Measurements from ENCODE around the gene KLHL9.
"Not testable (repeated sequence)": the region's sequence is repeated elsewhere in the genome, so short reads cannot be mapped to it uniquely, and the experiment has no call there.

KLHL9 gene, protein sequence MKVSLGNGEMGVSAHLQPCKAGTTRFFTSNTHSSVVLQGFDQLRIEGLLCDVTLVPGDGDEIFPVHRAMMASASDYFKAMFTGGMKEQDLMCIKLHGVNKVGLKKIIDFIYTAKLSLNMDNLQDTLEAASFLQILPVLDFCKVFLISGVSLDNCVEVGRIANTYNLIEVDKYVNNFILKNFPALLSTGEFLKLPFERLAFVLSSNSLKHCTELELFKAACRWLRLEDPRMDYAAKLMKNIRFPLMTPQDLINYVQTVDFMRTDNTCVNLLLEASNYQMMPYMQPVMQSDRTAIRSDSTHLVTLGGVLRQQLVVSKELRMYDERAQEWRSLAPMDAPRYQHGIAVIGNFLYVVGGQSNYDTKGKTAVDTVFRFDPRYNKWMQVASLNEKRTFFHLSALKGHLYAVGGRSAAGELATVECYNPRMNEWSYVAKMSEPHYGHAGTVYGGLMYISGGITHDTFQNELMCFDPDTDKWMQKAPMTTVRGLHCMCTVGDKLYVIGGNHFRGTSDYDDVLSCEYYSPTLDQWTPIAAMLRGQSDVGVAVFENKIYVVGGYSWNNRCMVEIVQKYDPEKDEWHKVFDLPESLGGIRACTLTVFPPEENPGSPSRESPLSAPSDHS
- total RNA-seq = 34.7 to 65.9 (median 47.3) reads per million in 4 donors

DNA sequence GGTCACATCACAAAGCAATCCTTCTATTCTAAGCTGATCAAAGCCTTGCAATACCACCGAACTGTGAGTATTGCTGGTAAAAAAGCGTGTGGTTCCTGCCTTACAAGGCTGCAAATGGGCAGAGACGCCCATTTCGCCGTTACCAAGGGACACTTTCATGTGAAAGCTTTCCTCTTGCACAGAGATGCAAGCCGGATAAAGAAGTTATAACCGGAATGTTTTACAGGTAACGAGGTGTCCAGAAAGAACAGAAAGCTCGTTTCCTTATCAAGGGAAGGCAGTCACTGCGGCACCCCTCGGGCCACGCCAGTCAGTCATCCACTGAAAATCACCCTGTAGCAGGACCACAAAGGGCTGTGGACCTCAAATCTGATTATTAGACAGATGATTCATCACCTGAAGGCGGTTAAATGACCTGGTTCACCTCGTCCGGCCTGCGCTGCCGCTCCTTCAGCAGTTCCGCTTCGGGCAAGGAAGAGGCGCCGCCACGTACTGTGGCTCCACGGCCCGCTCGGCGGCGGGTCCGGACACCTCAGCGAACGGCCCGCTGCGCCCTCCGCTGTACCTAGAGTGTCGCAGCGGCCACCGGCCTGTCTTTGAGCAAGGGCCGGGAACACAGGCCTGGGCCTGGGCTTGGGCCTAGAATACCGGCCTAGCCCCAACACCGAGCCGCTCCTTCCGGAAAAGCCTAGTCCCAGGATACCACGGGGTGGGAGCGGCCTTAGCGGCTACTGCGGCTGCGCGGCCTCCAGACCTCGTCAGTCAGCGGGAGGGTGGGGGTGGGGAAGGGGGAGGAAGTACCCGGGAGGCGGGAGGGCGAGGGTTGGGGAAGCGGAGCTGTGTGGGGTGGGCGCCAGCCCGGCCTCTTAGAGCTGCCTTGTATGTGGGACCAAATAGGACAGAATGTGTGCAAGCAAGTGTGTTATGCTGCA lies at the start of gene KLHL9:
KLHL9 (minus strand) TSS at position 704 of the 932 bp plus-strand sequence; CDS start at position 159, 545 bp downstream.
- DNase-seq = peak; percentile 78 to 90 (median 82)

DNA sequence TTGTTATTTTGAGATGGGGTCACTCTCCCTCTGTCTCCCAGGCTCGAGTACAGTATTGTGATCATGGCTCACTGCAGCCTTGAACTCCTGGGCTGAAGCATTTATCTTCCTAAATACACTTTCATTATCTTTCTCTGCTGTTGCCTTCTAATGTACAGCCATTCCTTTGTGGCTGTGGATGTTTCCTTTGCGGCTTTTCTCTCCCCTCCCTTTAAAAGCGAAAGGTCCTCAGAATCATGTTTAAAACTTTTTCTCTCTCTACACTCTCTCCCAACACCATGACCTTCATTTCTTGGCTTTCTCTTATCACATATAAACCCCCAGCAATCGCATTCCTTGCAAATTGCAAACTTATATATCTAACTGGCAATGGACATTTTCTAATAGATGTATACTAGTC lies 48.4 kb upstream of the KLHL9 start:
- no peak for DNase-seq

DNA sequence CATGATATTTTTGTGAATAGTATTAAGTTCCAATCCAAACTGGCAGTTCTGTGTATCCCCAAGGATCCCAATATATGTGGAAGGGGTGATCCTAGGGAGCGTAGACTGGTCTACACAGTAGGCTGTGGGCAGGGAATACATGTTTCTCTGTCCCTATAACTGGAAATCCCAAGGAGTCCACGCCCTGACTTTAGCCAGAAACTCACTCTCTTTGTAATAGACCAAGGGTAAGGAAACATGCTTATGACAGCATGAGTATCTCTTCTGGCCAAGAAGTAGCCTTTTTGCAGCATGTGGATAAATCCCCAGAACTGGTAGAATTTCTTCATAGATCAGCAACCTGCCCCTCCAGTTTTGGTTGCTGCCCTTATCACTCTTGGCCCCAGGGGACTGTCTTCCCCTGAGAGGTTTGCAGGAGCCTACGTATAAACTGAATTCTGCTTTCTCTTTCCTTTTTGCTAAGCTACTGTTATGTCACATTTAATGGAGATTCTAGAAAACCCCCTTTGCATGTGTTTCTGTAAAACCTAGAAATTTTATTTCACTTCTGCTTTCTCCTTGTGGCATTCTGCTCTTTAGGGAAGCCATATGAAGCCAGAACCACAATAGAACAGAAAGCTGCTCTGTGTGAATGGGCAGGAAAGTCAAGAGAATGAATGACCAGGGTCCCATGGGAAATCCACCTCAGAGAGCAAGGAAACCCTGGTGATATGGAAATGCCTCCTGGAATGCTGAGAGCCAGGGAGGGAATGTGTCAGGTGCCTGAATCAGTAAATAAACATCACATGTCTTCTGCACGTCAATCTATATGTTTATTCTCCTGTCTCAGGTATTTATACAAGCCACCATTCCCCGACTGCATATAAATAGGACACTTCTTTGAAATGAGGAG lies 46.5 kb upstream of the KLHL9 start:
- DNase-seq = peak in 1 of 5 donors; percentile 17

DNA sequence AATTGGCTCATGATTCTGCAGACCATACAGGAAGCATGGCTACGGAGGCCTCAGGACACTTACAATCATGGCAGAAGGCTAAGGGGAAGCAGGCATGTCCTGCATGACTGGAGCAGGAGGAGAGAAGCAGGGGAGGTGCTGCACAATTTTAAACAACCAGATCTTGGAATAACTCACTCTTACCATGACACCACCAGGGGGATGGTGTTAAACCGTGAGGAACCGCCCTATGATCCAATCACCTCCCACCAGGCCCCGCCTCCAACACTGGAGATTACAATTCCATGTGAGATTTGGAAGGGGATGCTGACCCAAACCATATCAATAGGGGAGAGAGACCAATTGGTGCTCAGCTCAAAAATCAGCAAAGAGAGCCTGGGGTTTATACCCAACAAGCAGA lies 36.3 kb upstream of the KLHL9 start:
- DNase-seq = not testable (repeated sequence)

DNA sequence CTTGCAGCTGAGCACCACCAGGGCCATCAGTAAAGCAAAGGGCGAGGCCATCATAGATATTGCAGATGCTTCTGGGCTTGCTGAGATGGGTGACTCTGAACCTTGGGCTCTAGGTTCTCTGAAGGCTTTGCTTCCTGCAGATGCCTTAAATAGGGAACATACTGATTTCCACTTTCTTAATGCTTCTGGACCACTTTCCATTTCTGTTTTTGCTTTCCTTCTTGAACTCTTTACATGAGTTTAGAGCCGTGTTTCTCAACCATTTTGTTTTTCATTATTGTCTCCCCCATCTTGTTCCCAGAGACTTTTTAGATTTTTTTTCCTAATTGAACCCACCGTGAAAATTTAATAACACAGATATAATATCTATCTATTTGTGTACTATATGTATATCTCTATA lies 32.8 kb upstream of the KLHL9 start, which contains the start of gene IFNA13:
IFNA13 (minus strand) TSS at position 101 of the 400 bp plus-strand sequence; CDS start at position 54, 47 bp downstream.
- DNase-seq = no peak

DNA sequence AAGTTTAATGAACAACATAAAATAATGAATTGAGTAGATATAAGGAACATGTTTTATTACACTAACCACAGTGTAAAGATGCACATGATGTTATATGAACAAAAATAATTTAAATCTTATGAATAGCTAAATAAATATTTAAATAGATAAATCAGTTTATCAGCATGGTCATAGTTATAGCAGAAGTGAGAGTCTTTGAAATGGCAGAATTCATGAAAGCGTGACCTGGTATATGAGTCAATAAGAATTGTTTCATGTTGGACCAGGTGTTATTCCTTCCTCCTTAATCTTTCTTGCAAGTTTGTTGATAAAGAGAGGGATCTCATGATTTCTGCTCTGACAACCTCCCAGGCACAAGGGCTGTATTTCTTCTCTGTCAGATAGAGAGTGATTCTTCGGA lies 32.0 kb upstream of the KLHL9 start:
- DNase-seq = not testable (repeated sequence)

DNA sequence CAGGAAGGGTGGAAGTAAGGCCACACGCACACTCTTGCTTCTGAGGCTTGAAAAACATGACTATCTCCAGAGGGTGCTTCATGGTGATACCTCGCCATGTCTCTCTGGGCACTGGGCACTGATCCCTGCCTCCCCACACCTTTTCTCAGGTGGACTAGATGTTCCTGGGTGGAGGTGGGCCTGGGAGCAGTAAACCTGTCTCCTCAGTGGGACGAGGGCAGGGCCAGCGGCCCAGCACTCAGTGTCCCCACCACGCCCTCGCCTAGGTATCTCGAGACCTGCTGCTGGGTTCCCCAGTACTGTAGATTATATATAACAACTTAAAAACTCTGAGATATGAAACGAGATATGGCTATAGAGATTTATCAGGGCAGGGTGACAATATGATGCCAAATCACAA lies 27.1 kb upstream of the KLHL9 start:
- no peak for DNase-seq

DNA sequence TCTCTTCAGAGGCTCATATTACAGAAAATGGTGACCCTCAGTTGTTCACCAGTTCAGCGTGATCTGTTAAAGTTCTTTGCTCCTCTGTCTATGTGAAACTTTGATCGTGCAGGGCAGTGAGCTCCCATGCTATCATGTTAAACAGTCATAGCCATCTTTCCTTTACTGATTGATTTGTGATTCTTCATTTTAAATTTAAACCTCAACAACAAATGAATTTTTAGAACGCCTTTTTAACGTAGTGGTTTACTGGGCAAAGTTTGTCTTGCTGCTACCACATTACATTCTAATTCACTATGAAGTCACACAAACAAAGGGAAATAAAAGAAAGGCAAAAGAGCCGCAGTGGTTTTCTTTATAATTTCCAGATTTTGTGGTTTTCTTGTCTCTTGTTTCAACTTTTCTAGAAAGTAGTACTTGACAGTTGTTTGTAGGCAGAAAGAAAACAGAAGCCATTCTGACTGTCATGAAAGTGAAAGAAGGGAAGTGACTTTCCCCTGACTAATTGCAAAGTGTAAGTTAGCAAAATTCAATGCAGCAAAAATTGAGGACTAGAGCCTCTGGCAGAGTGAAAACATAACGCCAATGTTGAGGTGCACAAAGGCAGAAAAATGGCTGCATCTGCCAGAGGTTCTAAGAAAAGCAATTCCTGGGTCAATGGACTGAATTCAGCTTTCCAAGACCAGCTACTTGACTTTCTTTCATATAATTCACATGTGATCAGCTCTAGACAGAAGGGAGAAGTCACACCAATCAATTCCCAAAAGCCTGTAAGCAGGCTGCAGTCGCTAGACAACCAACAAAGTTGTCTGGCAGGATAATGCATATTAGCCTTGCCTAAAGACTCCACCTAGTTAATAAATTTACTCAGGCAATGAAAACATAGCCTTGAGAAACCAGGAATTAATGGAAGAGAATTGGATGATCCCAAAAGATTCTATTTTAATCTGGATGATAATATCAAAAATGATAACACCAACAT lies 22.6 kb upstream of the KLHL9 start:
- DNase-seq = peak in 1 of 5 donors; percentile 67

DNA sequence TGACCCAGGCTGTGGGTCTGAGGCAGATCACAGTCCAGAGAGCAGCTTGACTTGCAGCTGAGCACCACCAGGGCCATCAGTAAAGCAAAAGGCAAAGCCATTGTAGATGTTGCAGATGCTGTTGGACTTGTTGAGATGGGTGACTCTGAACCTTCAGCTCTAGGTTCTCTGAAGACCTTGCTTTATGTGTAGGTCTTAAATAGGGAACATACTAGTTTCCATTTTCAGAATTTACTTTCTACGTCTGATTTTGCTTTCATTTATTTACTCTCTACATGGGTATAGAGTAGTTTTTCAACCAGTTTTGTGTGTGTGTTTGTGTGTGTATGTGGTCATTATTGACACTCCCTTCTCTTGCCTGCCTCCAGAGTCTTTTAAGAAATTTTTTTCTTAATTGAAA lies 15.6 kb upstream of the KLHL9 start, which contains the start of gene IFNA6:
IFNA6 (minus strand) TSS at position 101 of the 400 bp plus-strand sequence; CDS start at position 101, 0 bp downstream.
- DNase-seq = no peak

DNA sequence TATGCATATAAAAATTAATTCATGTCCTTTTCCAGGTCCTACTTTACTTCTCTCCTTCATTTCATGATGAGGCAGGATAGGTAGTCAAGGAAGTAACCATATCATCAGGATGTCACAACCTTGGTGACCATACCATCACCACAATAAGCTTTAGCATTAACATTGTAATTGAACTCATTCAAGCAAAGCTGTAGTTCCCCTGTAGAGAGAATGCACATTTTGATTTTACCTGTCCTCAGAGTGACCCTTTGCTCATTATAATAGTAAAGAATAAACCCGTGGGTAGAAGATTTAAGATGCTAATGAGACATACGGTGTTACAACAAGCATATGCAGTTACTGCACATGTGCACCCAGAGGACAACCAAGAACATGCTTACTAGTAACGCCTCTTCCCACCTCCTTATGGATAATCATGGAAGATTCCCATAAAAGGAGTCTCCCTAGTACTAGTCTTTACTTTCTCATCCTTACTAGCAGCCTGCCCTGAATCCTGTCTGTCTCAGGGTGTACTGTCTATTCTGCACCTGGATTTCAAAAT lies 13.3 kb upstream of the KLHL9 start:
- DNase-seq = no peak

DNA sequence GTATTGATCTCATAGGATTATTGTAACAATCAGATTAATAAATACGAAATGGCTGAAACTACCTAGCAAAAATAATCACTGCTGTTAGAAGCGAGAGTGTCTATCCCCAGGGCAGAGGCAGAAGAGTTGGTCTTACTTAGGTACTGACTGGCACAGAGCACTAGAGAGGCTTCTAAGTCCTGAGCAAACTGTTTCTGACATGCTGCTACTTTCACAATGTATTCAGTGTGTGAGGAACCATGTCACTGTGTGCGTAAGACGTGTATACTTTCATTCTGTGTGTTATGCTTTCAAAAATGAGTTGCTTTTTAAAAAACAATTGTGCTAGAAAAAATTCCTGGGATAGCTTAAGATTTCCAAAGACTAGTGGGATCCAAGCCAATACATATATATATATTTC lies 5.5 kb upstream of the KLHL9 start:
- DNase-seq = no peak

DNA sequence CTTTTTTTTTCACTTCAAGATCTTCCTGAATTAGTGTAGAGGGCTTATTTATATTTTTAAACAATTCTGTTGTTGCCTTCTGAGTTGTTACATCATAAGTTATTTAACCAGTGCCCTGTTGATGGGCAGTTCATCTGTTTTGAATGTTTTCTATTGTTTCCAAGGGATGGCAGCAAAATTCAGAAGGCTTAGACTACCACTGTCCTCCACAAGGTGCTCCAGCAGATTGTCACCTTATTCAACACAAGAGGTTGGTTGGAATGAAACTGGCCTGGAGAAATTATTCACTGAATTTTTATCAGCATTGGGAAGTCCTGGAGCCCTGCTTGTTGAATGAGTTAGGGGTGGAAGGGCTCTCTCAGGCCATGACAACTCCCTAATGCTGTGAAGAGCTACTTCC lies 1.3 kb upstream of the KLHL9 start:
- no peak for DNase-seq

DNA sequence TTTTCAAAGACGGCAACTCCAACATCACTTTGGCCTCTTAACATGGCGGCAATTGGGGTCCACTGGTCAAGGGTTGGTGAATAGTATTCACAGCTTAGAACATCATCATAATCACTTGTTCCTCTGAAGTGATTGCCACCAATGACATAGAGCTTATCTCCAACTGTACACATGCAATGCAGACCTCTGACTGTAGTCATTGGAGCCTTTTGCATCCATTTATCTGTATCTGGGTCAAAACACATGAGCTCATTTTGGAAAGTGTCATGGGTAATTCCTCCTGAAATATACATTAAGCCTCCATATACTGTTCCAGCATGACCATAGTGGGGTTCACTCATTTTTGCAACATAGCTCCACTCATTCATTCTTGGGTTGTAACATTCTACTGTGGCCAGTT lies 2.0 kb downstream of the KLHL9 start:
- no peak for DNase-seq

DNA sequence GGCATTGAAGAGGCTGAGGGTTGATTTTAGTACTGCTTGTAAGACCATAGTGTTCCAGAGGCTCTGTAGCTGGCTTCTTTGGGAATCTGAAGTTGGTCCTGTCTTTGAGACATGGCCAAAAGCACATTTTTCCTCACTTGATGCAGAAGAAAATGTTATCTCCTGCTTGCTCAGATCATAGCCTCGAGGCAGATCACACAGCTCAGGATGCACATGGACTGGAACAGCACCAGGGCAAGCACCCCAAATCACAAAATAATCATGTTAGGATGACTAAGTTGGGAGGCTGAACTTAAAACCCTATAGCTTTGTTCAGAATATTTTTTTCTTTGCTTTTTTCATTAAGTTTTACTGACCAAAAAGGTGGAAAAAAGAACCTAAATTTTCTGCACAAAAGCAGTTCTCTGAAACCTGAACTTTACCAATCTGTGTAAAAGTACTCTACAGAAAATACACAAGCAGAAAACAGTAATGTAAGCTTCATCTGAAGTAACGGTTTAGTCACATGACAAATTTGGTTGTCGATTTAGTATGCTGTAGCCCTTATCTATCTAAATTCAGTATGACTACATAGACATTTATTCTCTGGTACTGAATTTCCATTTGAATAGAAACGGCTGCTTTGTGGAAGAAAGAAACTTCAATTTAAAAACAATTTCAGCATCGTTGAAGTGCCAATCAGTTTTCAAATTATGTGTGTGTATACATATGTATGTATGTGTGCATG lies 3.4 kb downstream of the KLHL9 start:
- no peak for DNase-seq

DNA sequence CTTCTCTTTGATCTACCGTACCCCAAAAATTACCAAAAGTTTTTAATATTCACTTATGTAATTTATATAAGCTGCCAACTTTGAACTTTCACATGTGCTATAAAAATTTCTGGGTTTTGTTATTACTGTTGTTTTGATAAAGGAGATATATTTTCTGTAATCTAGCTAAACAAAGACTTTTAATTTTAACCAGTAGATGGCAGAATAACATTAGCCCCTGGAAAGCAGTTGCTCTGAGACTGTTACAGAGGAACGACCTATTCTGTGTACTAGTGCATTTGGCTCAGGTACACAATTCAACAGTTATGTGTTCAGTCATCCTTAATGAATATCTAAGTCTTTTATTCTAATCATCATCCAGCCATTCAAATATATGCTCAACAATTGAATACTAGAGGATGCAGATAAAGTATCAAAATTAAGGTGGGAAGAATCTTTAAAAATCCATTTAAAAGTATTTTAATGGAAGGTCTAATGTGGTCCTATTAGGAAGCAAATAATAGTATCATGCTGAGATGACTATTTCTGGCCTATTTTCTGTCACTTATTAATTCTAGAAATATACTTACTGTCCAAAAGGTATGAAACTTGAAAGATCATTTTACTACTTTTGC lies 8.6 kb downstream of the KLHL9 start:
- DNase-seq = peak in 1 of 5 donors; percentile 50

DNA sequence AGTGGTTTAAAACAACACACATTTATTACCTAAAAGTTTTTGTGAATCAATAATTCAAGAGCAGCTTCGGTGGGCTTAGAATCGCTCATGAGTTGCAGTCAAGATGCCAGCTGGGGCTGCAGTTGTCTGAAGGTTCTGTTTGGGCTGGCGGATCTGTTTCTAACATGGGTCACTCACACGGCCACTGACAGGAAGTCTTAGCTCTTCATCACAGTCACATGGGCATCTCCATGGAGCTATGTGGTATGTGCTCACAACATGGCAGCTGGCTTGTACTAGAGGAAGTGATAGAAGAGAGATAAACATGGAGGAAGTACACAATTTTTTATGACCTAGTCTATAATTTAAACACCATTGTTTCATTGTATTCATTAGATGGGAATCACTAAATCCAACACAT lies 11.2 kb downstream of the KLHL9 start:
- no peak for DNase-seq

DNA sequence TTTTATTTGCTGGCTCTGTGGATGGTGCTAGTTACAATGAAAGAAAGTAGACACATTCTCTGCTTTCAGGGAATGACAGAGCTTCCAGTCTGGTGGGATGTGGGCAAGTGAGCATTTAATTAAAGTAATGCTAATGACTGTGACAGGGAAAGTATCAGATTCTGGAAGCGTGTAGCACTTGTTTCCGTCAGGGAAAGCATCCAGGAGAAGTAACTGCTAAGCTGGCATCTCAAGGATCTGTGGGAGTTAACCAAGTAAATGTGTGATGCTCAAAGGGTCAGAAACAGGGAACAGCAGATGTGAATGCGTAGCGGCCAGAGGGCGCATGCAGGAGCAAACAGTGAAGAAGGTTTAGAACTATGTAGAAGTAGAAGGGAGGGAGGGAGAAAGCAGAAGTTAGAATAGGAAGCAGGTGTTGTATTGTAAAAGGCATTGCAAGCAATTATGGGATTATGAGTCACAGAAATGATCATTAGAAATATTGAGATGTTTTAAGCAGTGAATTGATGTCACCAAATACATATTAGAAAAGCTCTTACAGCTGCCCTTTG lies 12.2 kb downstream of the KLHL9 start:
- no peak for DNase-seq

DNA sequence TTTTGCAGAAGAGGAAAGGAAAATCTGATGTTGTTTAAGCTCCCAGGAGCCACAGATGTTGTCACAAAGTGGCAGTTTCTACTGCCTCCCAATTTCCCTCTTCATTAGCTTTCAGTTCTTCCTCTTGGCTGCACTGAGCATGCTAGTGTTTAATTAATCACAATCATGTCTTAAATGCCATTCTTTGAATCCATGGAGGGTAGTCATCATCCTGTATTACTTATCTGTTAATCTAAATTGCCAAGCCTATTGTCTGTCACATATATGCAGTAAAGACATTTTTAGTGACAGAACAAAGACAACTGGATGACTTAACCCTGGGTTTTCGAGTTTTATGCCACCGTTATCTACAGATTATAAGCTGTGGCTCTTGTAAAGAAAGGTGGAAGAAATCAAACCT lies 14.7 kb downstream of the KLHL9 start:
- no peak for DNase-seq
